PC-3 (cell line): ENCODE results near the gene BAG3.

Experiments used
- CTCF ChIP-seq: fragments of 300-600 bp; sonication (generic); conservative IDR thresholded peaks from 2 replicates; pipeline ENCODE4 v1.5.1; 2017; ENCODE audit warnings: antibody characterized with exemption, low read depth, mild to moderate bottlenecking, low read length
- EZH2phosphoT487 ChIP-seq: fragments of 300-600 bp; sonication (generic); IDR thresholded peaks from 2 replicates; pipeline ENCODE4 v1.6.1; 2018; ENCODE audit warnings: mild to moderate bottlenecking, antibody characterized with exemption, low read length, borderline replicate concordance

DNA sequence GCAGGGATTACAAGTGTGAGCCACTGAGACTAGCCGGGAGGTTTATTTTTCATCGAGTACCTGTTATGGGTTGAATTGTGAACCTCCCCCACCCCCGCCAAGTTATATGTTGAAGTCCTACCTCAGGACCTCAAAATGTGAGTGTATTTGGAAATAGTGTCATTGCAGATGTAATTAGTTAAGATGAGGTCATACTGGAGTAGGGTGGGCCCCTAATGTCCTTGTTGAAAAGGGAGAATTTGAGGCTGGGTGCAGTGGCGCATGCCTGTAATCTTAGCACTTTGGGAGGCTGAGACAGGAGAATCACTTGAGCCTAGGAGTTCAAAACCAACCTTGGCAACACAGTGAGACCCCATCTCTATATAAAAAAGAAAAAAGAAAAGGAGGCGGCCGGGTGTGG is 10.8 kb upstream of the BAG3 start:
- TF ChIP-seq CTCF (no peak), EZH2phosphoT487 (no peak)
